Stimulated activated CD8-positive, alpha-beta memory T cell treated with anti-CD3 and anti-CD28 coated beads, Interleukin-12 subunit alpha, Interleukin-12 subunit beta, amount 100 ng/mL, for 24 hours (primary cell): ENCODE data around the gene SPIRE2.
A peak's percentile ranks its signal among the peaks of the same experiment; 100 is the strongest.
"Not testable (repeated sequence)": the region's sequence is repeated elsewhere in the genome, so short reads cannot be mapped to it uniquely, and the experiment has no call there.

Experiments
- DNase-seq: peaks from one replicate; pipeline ENCODE4 v3.0.0-alpha.2; 2020; ENCODE audit errors: extremely low read depth

SPIRE2 gene

GRCh38 chr16:89863741-89864526 is 35.7 kb downstream of the SPIRE2 start:
- DNase-seq, result no peak

GRCh38 chr16:89864527-89864820 is 36.2 kb downstream of the SPIRE2 start:
- DNase-seq, result no peak

- no peak for DNase-seq
Observed at GRCh38 chr16:89867918-89868317, 39.6 kb downstream of the SPIRE2 start.

- DNase-seq, result no peak
Observed at GRCh38 chr16:89869911-89870310, 41.6 kb downstream of the SPIRE2 start.

GRCh38 chr16:89870440-89870839 is 42.2 kb downstream of the SPIRE2 start:
- no peak for DNase-seq

- DNase-seq, result no peak
Observed at GRCh38 chr16:89871895-89872294, 43.6 kb downstream of the SPIRE2 start.

GRCh38 chr16:89873109-89873971 is 45.1 kb downstream of the SPIRE2 start, which contains the start of gene TCF25:
TCF25 (plus strand) TSS chr16:89873592; CDS start chr16:89873668, 76 bp downstream.
- DNase-seq, result peak; percentile 64

- DNase-seq, result peak; percentile 89
Observed at GRCh38 chr16:89873972-89874689, 45.9 kb downstream of the SPIRE2 start.

- not testable (repeated sequence) for DNase-seq
Observed at GRCh38 chr16:89879123-89879522, 50.8 kb downstream of the SPIRE2 start.

- no peak for DNase-seq
Observed at GRCh38 chr16:89880477-89881367, 52.4 kb downstream of the SPIRE2 start.

- no peak for DNase-seq
Observed at GRCh38 chr16:89881368-89881730, 53.1 kb downstream of the SPIRE2 start.

GRCh38 chr16:89883346-89884040 is 55.2 kb downstream of the SPIRE2 start:
- DNase-seq, result no peak

- no peak for DNase-seq
Observed at GRCh38 chr16:89884041-89884421, 55.8 kb downstream of the SPIRE2 start.

GRCh38 chr16:89887243-89887642 is 59.0 kb downstream of the SPIRE2 start:
- no peak for DNase-seq

- DNase-seq, result no peak
Observed at GRCh38 chr16:89890200-89890599, 61.9 kb downstream of the SPIRE2 start.

GRCh38 chr16:89890886-89891657 is 62.8 kb downstream of the SPIRE2 start:
- no peak for DNase-seq

- no peak for DNase-seq
Observed at GRCh38 chr16:89892055-89892630, 63.9 kb downstream of the SPIRE2 start.

GRCh38 chr16:89892635-89893034 is 64.4 kb downstream of the SPIRE2 start:
- no peak for DNase-seq

- no peak for DNase-seq
Observed at GRCh38 chr16:89893642-89894548, 65.6 kb downstream of the SPIRE2 start.
